HEK293T (cell line): ENCODE measurements around the gene HK1.

Experiments used
- CTCF ChIA-PET: fragments of 350-600 bp; formaldehyde crosslinking; extraction: SDS; loops from one replicate; lab custom pipeline; 2021; ENCODE audit warnings: antibody characterized with exemption, inconsistent platforms; lab: Yijun Ruan, JAX
- POLR2A ChIA-PET: fragments of 350-600 bp; formaldehyde crosslinking; extraction: SDS; loops from one replicate; lab custom pipeline; 2020; ENCODE audit warnings: antibody characterized with exemption, inconsistent platforms; lab: Yijun Ruan, JAX
- DNase-seq: peaks from one replicate; pipeline ENCODE4 v3.0.0; 2012; ENCODE audit warnings: mixed read lengths; ENCODE audit errors: extremely low spot score
- ARNT ChIP-seq: fragments of 450-650 bp; IDR thresholded peaks from 2 replicates; pipeline ENCODE4 v1.6.1; 2017; ENCODE audit warnings: mild to moderate bottlenecking
- BHLHE40 ChIP-seq: fragments of 450-650 bp; IDR thresholded peaks from 2 replicates; pipeline ENCODE4 v1.6.1; 2016; ENCODE audit warnings: mild to moderate bottlenecking, moderate library complexity, borderline replicate concordance
- CTBP1 ChIP-seq: fragments of 450-650 bp; IDR thresholded peaks from 2 replicates; pipeline ENCODE4 v1.6.1; 2016; ENCODE audit warnings: borderline replicate concordance
- ELF4 ChIP-seq: fragments of 450-650 bp; IDR thresholded peaks from 2 replicates; pipeline ENCODE4 v1.6.1; 2017; ENCODE audit warnings: antibody characterized with exemption
- FOXA1 ChIP-seq: fragments of 450-650 bp; IDR thresholded peaks from 2 replicates; pipeline ENCODE4 v1.6.1; 2016; ENCODE audit warnings: mild to moderate bottlenecking
- FOXK2 ChIP-seq: fragments of 450-650 bp; IDR thresholded peaks from 2 replicates; pipeline ENCODE4 v1.6.1; 2016; ENCODE audit warnings: mild to moderate bottlenecking
- FOXM1 ChIP-seq: fragments of 450-650 bp; IDR thresholded peaks from 2 replicates; pipeline ENCODE4 v1.6.1; 2017; ENCODE audit warnings: mild to moderate bottlenecking, borderline replicate concordance
- HDGF ChIP-seq: fragments of 450-650 bp; IDR thresholded peaks from 2 replicates; pipeline ENCODE4 v1.6.1; 2017; ENCODE audit warnings: antibody characterized with exemption, borderline replicate concordance
- L3MBTL2 ChIP-seq: fragments of 450-650 bp; conservative IDR thresholded peaks from 2 replicates; pipeline ENCODE4 v1.6.1; 2016; ENCODE audit warnings: mild to moderate bottlenecking
- LEF1 ChIP-seq: fragments of 450-650 bp; IDR thresholded peaks from 2 replicates; pipeline ENCODE4 v1.6.1; 2017; ENCODE audit warnings: mild to moderate bottlenecking, borderline replicate concordance
- NFRKB ChIP-seq: fragments of 450-650 bp; IDR thresholded peaks from 2 replicates; pipeline ENCODE4 v1.6.1; 2016; ENCODE audit warnings: mild to moderate bottlenecking, moderate library complexity
- SP1 ChIP-seq: fragments of 450-650 bp; IDR thresholded peaks from 2 replicates; pipeline ENCODE4 v1.6.1; 2017
- SUZ12 ChIP-seq: fragments of 450-650 bp; IDR thresholded peaks from 2 replicates; pipeline ENCODE4 v1.6.1; 2016; ENCODE audit warnings: mild to moderate bottlenecking
- TARDBP ChIP-seq: fragments of 450-650 bp; IDR thresholded peaks from 2 replicates; pipeline ENCODE4 v1.6.1; 2016
- ZNF384 ChIP-seq: fragments of 450-650 bp; IDR thresholded peaks from 2 replicates; pipeline ENCODE4 v1.6.1; 2016
- TF ChIP-seq, protein P1 (sequence below): fragments of 450-650 bp; IDR thresholded peaks from 2 replicates; pipeline ENCODE4 v1.6.1; 2016

HK1 gene

DNA sequence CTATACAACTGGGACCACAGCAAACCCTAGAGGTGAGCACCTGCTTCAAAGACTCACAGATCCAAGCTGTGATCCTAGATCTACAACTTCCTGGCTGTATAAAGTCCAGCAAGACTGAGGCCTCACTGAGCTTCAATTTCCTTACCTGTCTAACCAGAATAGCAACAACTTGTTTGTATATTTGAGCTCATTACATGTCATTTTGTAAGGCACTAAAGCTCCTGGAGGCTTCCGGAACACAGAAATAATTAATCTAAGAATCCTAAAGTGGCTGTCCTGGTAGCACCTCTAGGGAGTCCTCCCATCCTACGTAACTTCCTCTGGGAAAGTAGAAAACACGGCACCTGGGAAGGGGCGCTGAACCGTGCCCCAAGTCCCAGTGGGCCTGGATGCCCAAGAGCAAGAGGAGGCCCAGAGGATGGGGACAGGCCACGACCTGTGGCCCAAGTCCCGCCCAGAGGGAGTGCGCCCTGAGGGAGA, 39.4 kb downstream of the HK1 start:
- no peak for TF ChIP-seq ZNF384
- TF ChIP-seq ARNT: no peak
- TF ChIP-seq ELF4: no peak
- TF ChIP-seq NFRKB: no peak
- no peak for TF ChIP-seq CTBP1
- no peak for TF ChIP-seq SUZ12
- no peak for TF ChIP-seq BHLHE40
- no peak for TF ChIP-seq SP1
- DNase-seq: no peak
- ChIA-PET POLR2A (interaction anchor here (0.9 to 1.2 kb wide), 4 partner anchors 10 to 75 kb away, joined by 3 to 4 read pairs (median 3); no protein-coding TSS in a partner anchor), CTCF (no interaction called here)

DNA sequence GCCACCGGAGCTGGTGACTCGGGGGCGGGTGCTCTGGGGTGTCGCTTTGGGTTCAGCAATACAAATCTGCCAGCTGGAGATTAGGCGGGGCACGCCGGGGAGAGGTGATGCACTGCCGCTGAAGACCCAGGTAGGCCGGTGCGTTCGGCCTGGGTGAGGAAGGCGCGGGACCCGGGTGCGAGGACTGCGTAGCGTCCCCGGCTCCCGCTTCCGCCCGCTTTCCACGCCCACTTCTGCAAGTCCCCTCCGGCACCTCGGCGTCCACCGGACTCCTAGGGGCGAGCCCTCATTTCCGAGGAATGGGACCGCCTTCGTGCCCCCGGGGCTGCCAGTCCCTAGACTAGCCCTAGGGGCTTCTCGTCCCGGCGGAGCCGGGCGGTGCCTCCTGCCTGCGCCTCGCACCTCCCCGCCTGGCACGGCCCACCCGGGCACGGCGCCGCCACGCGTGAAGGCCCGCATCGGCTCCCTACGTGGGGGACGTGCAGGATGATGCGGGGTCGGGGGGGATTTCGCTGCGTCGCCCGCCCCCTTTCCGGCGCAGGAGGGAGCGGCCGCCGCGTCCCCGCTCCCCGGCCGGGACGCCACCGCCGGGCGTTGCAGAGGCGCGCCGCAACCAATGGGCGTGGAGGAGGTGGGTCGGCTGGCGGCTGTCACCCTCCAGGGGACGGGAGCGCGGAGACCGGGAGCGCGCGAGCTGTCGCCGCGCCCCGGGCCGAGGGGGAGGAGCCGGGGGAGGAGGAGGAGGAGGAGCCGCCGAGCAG, 40.0 kb downstream of the HK1 start:
- ChIA-PET POLR2A (interaction anchor here (0.9 to 2.7 kb wide), 5 partner anchors 9 to 74 kb away, joined by 3 to 7 read pairs (median 3); no protein-coding TSS in a partner anchor), CTCF (no interaction called here)
- TF ChIP-seq FOXM1 (no peak), ELF4 (no peak), LEF1 (peak; percentile 41; the same call in 1 of the 2 replicates), ARNT (no peak), SP1 (no peak), L3MBTL2 (peak; percentile 88), BHLHE40 (no peak), TARDBP (no peak), HDGF (peak; percentile 44; the same call in 1 of the 2 replicates), FOXK2 (no peak), ZNF384 (no peak), SUZ12 (no peak), NFRKB (no peak), CTBP1 (no peak), FOXA1 (no peak)
- TF ChIP-seq, protein P1, sequence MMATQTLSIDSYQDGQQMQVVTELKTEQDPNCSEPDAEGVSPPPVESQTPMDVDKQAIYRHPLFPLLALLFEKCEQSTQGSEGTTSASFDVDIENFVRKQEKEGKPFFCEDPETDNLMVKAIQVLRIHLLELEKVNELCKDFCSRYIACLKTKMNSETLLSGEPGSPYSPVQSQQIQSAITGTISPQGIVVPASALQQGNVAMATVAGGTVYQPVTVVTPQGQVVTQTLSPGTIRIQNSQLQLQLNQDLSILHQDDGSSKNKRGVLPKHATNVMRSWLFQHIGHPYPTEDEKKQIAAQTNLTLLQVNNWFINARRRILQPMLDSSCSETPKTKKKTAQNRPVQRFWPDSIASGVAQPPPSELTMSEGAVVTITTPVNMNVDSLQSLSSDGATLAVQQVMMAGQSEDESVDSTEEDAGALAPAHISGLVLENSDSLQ: peak; percentile 52; the same call in 1 of the 2 replicates
- peak; percentile 95 for DNase-seq

DNA sequence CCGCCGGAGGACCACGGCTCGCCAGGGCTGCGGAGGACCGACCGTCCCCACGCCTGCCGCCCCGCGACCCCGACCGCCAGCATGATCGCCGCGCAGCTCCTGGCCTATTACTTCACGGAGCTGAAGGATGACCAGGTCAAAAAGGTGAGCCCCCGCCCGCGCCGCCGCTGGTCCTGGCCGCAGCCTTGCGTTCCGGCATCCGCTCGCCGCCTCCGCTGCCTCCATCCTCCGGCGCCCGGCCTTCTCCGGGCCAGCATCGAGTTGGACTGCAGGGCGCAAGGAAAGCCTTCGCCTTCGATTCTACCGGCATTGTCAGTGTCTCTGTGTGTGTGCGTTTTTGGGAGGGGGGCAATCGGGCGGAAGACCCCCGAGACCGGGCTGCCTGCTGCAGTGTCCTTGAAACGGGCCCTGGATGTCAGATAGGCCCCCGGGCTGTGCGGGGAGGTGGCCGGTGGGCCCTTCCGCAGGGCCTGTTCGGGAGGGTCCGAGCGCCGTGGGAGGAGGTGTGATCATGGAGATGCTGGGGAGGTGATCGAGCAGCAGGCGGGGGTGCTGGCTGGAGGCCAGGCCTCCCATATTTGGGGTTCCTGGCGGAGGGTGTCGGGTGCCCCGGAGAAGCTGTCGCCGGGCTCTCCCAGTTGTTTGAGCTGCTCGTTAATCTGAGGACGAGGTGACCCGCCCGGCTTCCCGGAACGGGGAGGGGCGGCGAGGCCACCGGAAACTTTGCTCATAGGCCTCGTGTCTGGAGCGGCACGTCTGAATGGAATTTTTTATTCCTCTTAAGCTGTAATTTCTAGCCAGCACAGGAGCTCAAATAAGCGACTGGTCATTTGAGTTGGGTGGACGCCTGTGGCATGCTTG, 40.8 kb downstream of the HK1 start:
- TF ChIP-seq L3MBTL2 (peak; percentile 53; the same call in 1 of the 2 replicates), FOXM1 (no peak), SP1 (no peak)
- ChIA-PET POLR2A (interaction anchor here (0.9 to 2.7 kb wide), 5 partner anchors 9 to 74 kb away, joined by 3 to 7 read pairs (median 3); no protein-coding TSS in a partner anchor), CTCF (no interaction called here)
- DNase-seq: no peak

DNA sequence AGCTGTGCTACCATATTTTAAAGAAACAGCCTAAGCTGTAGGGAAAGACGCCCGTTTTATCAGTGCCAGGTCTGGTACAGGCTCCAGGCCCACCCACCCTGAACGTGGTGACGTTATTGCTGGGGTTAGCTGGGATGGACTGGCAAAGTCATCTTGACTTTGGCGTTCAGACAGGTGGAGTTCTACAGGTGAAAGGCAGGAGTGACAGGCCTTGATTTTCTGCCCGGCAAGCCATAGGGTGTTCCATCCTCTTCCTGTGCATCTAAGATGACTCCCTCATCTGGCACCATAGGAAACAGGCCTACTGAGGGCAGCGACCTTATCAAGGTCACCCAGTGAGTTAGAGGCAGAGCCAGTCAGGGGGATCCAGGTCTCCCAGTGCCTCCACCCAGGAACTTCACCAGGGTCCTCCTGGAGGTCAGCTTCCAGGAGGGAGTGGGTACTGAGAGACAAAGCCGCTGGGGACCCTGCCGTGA, 41.6 kb downstream of the HK1 start:
- CTCF ChIA-PET: no interaction called here
- DNase-seq: no peak
- POLR2A ChIA-PET: interaction anchor here (1.0 to 2.7 kb wide), 3 partner anchors 13 to 73 kb away, joined by 3 to 7 read pairs (median 6); no protein-coding TSS in a partner anchor
- no peak for TF ChIP-seq ARNT
- no peak for TF ChIP-seq FOXA1
- no peak for TF ChIP-seq NFRKB
- no peak for TF ChIP-seq FOXK2
- TF ChIP-seq SUZ12: no peak
- no peak for TF ChIP-seq LEF1
- TF ChIP-seq CTBP1: no peak
- TF ChIP-seq, protein P1: no peak
- TF ChIP-seq TARDBP: no peak
- no peak for TF ChIP-seq SP1

DNA sequence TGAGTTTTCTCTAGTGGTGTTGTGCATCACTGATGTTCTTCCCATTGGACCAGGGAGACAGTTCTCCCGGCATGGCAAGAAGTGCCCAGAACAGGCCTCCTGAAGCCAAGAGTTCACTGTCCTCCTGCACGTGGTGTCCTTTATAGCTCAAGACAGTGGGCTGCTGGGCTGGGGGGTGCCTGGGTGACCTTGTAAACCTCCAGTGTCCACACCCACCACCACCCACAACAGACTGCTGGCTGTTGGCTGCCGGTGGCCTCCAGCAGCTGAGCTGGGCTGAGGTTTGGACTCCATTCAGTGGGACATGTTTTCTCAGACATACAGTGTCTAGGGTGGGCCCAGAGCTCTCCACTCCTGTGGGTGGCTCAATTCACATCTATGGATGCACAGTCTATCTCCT, 42.2 kb downstream of the HK1 start:
- no peak for DNase-seq
- POLR2A ChIA-PET: interaction anchor here (1.9 to 2.7 kb wide), 2 partner anchors 13 to 72 kb away, joined by 6 to 7 read pairs; no protein-coding TSS in a partner anchor
- no peak for TF ChIP-seq CTBP1
- no peak for TF ChIP-seq SP1
- no peak for TF ChIP-seq FOXK2
- TF ChIP-seq L3MBTL2: no peak
- TF ChIP-seq NFRKB: no peak
- no peak for TF ChIP-seq ARNT
- TF ChIP-seq FOXM1: no peak
- TF ChIP-seq, protein P1: no peak
- CTCF ChIA-PET: no interaction called here
